Natural killer cell (primary cell): ENCODE results near the gene CD300LB. TPM values are rescaled to one million over a fixed set of nuclear protein-coding genes. Genes with fewer than 3 reads are reported as not detected.

Experiments
- ATAC-seq, 3 donors: fragments of 150-1000 bp in 2 of 3; fragments of 200-7000 bp in 1 of 3; cut with Tn5 transposase; 1 replicate in 1 of 3; 2 replicates in 2 of 3; pipeline ENCODE4 v1.10.0; 2021; ENCODE audit warnings: mild to moderate bottlenecking in 2 of 3, moderate library complexity in 2 of 3
- DNase-seq, 2 donors: peaks; one replicate each; pipeline versions ENCODE4 v3.0.0 to v3.0.0-alpha.2; 2013 to 2021; ENCODE audit warnings: mixed read lengths in 1 of 2
- H3K27ac ChIP-seq: one replicate; pipeline ENCODE4 v1.5.1; 2013; ENCODE audit warnings: mild to moderate bottlenecking, low read length
- H3K27me3 ChIP-seq: one replicate; pipeline ENCODE4 v1.6.1; 2013; ENCODE audit warnings: low read length; ENCODE audit not compliant: control insufficient read depth, insufficient read depth
- H3K36me3 ChIP-seq: one replicate; pipeline ENCODE4 v1.6.1; 2013; ENCODE audit warnings: low read length; ENCODE audit not compliant: control insufficient read depth, insufficient read depth
- H3K4me1 ChIP-seq: one replicate; pipeline ENCODE4 v1.6.1; 2013; ENCODE audit warnings: low read length; ENCODE audit not compliant: control insufficient read depth, insufficient read depth
- H3K4me3 ChIP-seq: one replicate; pipeline ENCODE4 v1.5.1; 2013; ENCODE audit warnings: low read length
- H3K9me3 ChIP-seq: one replicate; pipeline ENCODE4 v1.6.1; 2013; ENCODE audit warnings: low read length; ENCODE audit not compliant: control insufficient read depth, insufficient read depth
- H3K27ac Mint-ChIP-seq, 2 donors: one replicate each; pipeline ENCODE4 v1.8.0; 2022; ENCODE audit warnings: mild to moderate bottlenecking in 2 of 2, mixed read lengths in 2 of 2, moderate library complexity in 1 of 2
- H3K27me3 Mint-ChIP-seq, 2 donors: one replicate each; pipeline ENCODE4 v1.8.0; 2022; ENCODE audit warnings: low read depth in 2 of 2, mixed read lengths in 2 of 2
- H3K36me3 Mint-ChIP-seq: one replicate; pipeline ENCODE4 v1.8.0; 2022; ENCODE audit warnings: mixed read lengths
- H3K4me1 Mint-ChIP-seq, 2 donors: one replicate each; pipeline ENCODE4 v1.8.0; 2022; ENCODE audit warnings: mixed read lengths in 2 of 2
- H3K4me3 Mint-ChIP-seq: one replicate; pipeline ENCODE4 v1.8.0; 2022; ENCODE audit warnings: mild to moderate bottlenecking, moderate library complexity, mixed read lengths
- H3K9me3 Mint-ChIP-seq, 2 donors: one replicate each; pipeline ENCODE4 v1.8.0; 2022; ENCODE audit warnings: mixed read lengths in 2 of 2
- WGBS: methylation state at CpG from one replicate; pipeline ENCODE4 v1.1.7; 2013; ENCODE audit warnings: missing lambda C conversion rate; ENCODE audit not compliant: insufficient coverage; 5-methylcytosine and 5-hydroxymethylcytosine counted together
- intact Hi-C: fragments of 100-400 bp; cut with micrococcal nuclease; formaldehyde crosslinking; loops from one replicate; pipeline ENCODE4 v1.14.2; 2022
- total RNA-seq, 4 donors: library from RNA; stranded (reverse); fragments of 120-200 nt in 1 of 4; gene quantifications; one replicate each; pipeline versions ENCODE4 v1.2.3 to v1.2.4, GENCODE V29; 2013 to 2022
- TF ChIP-seq, protein P1 (sequence below): fragments of 200-600 bp; IDR thresholded peaks from one replicate; pipeline ENCODE4 v1.8.0; 2022; ENCODE audit warnings: antibody characterized with exemption

The CD300LB gene
- total RNA-seq, 3 donors from 2014 or later (not counting 1 experiment from before 2014, with no cell fraction given), result 2.0 to 4.9 (median 3.5) TPM

GRCh38 chr17:74474043-74474792, 57.1 kb downstream of the CD300LB start:
- WGBS, result 30% methylated on average over 9 of the region's 9 CpGs
- peaks cover 84% of the 10 kb centered on the region for H3K36me3 ChIP-seq
- Mint-ChIP-seq H3K4me3 (peak overlapping the region; percentile 92), H3K36me3 (peaks cover 30% of the 10 kb centered on the region), H3K27me3 (no peaks in the 10 kb centered on the region), H3K4me1 (peaks cover 90 to 95% of the 10 kb centered on the region in 2 donors), H3K27ac (peak overlapping the region; percentile 92 to 93), H3K9me3 (no peaks in the 10 kb centered on the region)
- TF ChIP-seq, protein P1, sequence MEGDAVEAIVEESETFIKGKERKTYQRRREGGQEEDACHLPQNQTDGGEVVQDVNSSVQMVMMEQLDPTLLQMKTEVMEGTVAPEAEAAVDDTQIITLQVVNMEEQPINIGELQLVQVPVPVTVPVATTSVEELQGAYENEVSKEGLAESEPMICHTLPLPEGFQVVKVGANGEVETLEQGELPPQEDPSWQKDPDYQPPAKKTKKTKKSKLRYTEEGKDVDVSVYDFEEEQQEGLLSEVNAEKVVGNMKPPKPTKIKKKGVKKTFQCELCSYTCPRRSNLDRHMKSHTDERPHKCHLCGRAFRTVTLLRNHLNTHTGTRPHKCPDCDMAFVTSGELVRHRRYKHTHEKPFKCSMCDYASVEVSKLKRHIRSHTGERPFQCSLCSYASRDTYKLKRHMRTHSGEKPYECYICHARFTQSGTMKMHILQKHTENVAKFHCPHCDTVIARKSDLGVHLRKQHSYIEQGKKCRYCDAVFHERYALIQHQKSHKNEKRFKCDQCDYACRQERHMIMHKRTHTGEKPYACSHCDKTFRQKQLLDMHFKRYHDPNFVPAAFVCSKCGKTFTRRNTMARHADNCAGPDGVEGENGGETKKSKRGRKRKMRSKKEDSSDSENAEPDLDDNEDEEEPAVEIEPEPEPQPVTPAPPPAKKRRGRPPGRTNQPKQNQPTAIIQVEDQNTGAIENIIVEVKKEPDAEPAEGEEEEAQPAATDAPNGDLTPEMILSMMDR, result no peak
- H3K9me3 ChIP-seq, result no peaks in the 10 kb centered on the region
- H3K27ac ChIP-seq, result peak overlapping the region; percentile 84
- peak; percentile 60 to 72 for DNase-seq
- peak; percentile 53 to 75 (median 66) for ATAC-seq
- H3K4me1 ChIP-seq, result peaks cover 88% of the 10 kb centered on the region
- peak overlapping the region; percentile 34 for H3K4me3 ChIP-seq
- intact Hi-C loops, result loop anchor here (1.0 to 5.0 kb wide), 3 partner anchors 10 to 263 kb away; partner anchors contain the start of gene RAB37
- H3K27me3 ChIP-seq, result no peaks in the 10 kb centered on the region

GRCh38 chr17:74473294-74473693, 58.0 kb downstream of the CD300LB start:
- H3K36me3 Mint-ChIP-seq, result peaks cover 24% of the 10 kb centered on the region
- TF ChIP-seq, protein P1, result no peak
- H3K4me3 ChIP-seq, result peak overlapping the region; percentile 29
- H3K4me1 Mint-ChIP-seq, result peaks cover 81 to 86% of the 10 kb centered on the region in 2 donors
- DNase-seq (no peak), ATAC-seq (no peak)
- peak overlapping the region; percentile 84 for H3K27ac ChIP-seq
- H3K36me3 ChIP-seq, result peaks cover 79% of the 10 kb centered on the region
- H3K27me3 Mint-ChIP-seq, result no peaks in the 10 kb centered on the region
- peak overlapping the region; percentile 92 for H3K4me3 Mint-ChIP-seq
- no peaks in the 10 kb centered on the region for H3K9me3 Mint-ChIP-seq
- H3K4me1 ChIP-seq, result peaks cover 79% of the 10 kb centered on the region
- H3K9me3 ChIP-seq, result no peaks in the 10 kb centered on the region
- intact Hi-C loops, result loop anchor here (5.0 kb wide), 1 partner anchor 264 kb away; the partner anchor contains the start of gene RAB37
- no peaks in the 10 kb centered on the region for H3K27me3 ChIP-seq
- H3K27ac Mint-ChIP-seq, result peak overlapping the region; percentile 92 to 93
- 77% methylated on average over 8 of the region's 8 CpGs for WGBS

GRCh38 chr17:74472890-74473289, 58.4 kb downstream of the CD300LB start:
- Mint-ChIP-seq H3K4me3 (peak overlapping the region; percentile 92), H3K27me3 (no peaks in the 10 kb centered on the region), H3K36me3 (peaks cover 24% of the 10 kb centered on the region), H3K9me3 (no peaks in the 10 kb centered on the region), H3K4me1 (peaks cover 77 to 82% of the 10 kb centered on the region in 2 donors), H3K27ac (peak overlapping the region; percentile 92 to 93)
- Histone ChIP-seq H3K4me3 (peak overlapping the region; percentile 29), H3K27me3 (no peaks in the 10 kb centered on the region), H3K9me3 (no peaks in the 10 kb centered on the region), H3K4me1 (peaks cover 75% of the 10 kb centered on the region), H3K27ac (peak overlapping the region; percentile 84), H3K36me3 (peaks cover 75% of the 10 kb centered on the region)
- intact Hi-C loops, result loop anchor here (5.0 kb wide), 1 partner anchor 264 kb away; the partner anchor contains the start of gene RAB37
- ATAC-seq (no peak), DNase-seq (no peak)
- WGBS, result 65% methylated on average over 4 of the region's 4 CpGs
- TF ChIP-seq, protein P1, result no peak
